Activated CD4-positive, alpha-beta T cell treated with anti-CD3 and anti-CD28 coated beads for 4 hours (primary cell): Measurements from ENCODE around the gene NKIRAS1.
"Not testable (repeated sequence)": the region's sequence is repeated elsewhere in the genome, so short reads cannot be mapped to it uniquely, and the experiment has no call there.

ENCODE experiments used
- DNase-seq, 2 donors: peaks; one replicate each; pipeline ENCODE4 v3.0.0-alpha.2; 2020

The NKIRAS1 gene

GRCh38 chr3:23938688-23939087 lies 21.9 kb upstream of the NKIRAS1 start:
- DNase-seq = no peak

- no peak for DNase-seq
These were observed 20.5 kb upstream of the NKIRAS1 start for GRCh38 chr3:23937296-23937695.

- no peak for DNase-seq
These were observed 17.5 kb upstream of the NKIRAS1 start for GRCh38 chr3:23934253-23934652.

GRCh38 chr3:23932571-23932970 lies 15.8 kb upstream of the NKIRAS1 start:
- DNase-seq = no peak

- no peak for DNase-seq
These were observed 14.8 kb upstream of the NKIRAS1 start for GRCh38 chr3:23931597-23931996.

- DNase-seq = no peak
These were observed 11.7 kb upstream of the NKIRAS1 start for GRCh38 chr3:23928524-23928923.

GRCh38 chr3:23926736-23927135 lies 9.9 kb upstream of the NKIRAS1 start:
- DNase-seq = no peak

- no peak for DNase-seq
These were observed 9.5 kb upstream of the NKIRAS1 start for GRCh38 chr3:23926246-23926645.

GRCh38 chr3:23923786-23924185 lies 7.0 kb upstream of the NKIRAS1 start:
- DNase-seq = no peak

- no peak for DNase-seq
These were observed 4.3 kb upstream of the NKIRAS1 start for GRCh38 chr3:23921052-23921511.

GRCh38 chr3:23920151-23920655 lies 3.4 kb upstream of the NKIRAS1 start:
- DNase-seq = no peak

- no peak for DNase-seq
These were observed 2.8 kb upstream of the NKIRAS1 start for GRCh38 chr3:23919628-23920027.

- DNase-seq = not testable (repeated sequence)
These were observed 1.5 kb upstream of the NKIRAS1 start for GRCh38 chr3:23918331-23918730.

- DNase-seq = not testable (repeated sequence)
These were observed 1.0 kb upstream of the NKIRAS1 start for GRCh38 chr3:23917679-23918303.

GRCh38 chr3:23916152-23916885 lies 471 bp downstream of the NKIRAS1 start:
- no peak for DNase-seq

- DNase-seq = no peak
These were observed 1.2 kb downstream of the NKIRAS1 start for GRCh38 chr3:23915537-23916108.

GRCh38 chr3:23913873-23914743 lies 2.7 kb downstream of the NKIRAS1 start:
- DNase-seq = no peak

GRCh38 chr3:23913182-23913581 lies 3.6 kb downstream of the NKIRAS1 start:
- DNase-seq = no peak

GRCh38 chr3:23912335-23912734 lies 4.5 kb downstream of the NKIRAS1 start:
- DNase-seq = not testable (repeated sequence)

- DNase-seq = no peak
These were observed 5.4 kb downstream of the NKIRAS1 start for GRCh38 chr3:23911397-23911796.

- no peak for DNase-seq
These were observed 7.4 kb downstream of the NKIRAS1 start for GRCh38 chr3:23909341-23909740.

GRCh38 chr3:23904545-23904944 lies 12.2 kb downstream of the NKIRAS1 start:
- DNase-seq = no peak

GRCh38 chr3:23900744-23901143 lies 16.0 kb downstream of the NKIRAS1 start:
- DNase-seq = no peak
